ENCODE measurements around the gene EMX1.

DNA sequence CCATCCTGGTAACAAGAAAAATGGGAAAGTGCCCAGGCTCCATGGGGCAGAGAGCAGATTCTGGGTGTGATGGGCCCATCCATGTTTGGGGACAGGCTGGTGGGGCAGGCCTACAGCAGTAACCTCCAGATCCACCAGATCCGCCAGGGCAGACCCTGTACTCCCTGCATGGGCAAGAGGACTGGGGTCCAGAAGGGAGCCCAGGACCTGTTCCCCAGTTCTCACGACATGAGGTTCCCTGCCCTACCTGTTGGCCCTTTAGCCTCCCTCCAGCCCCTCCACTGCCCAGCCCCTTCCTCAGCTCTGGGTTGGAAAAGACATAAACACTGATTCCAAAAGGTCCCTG, 38.7 kb downstream of the EMX1 start:
- no peak for TF ChIP-seq POLR2AphosphoS5 (IDR thresholded peaks at IDR 0.05)
- TF ChIP-seq, protein P1, sequence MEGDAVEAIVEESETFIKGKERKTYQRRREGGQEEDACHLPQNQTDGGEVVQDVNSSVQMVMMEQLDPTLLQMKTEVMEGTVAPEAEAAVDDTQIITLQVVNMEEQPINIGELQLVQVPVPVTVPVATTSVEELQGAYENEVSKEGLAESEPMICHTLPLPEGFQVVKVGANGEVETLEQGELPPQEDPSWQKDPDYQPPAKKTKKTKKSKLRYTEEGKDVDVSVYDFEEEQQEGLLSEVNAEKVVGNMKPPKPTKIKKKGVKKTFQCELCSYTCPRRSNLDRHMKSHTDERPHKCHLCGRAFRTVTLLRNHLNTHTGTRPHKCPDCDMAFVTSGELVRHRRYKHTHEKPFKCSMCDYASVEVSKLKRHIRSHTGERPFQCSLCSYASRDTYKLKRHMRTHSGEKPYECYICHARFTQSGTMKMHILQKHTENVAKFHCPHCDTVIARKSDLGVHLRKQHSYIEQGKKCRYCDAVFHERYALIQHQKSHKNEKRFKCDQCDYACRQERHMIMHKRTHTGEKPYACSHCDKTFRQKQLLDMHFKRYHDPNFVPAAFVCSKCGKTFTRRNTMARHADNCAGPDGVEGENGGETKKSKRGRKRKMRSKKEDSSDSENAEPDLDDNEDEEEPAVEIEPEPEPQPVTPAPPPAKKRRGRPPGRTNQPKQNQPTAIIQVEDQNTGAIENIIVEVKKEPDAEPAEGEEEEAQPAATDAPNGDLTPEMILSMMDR (IDR thresholded peaks at IDR 0.05): no peak
- no peak for TF ChIP-seq POLR2A (IDR thresholded peaks at IDR 0.05)
